ENCODE results near the gene ABLIM2. TPM values are rescaled to one million over a fixed set of nuclear protein-coding genes. Genes with fewer than 3 reads are reported as not detected.
A peak's percentile ranks its signal among the peaks of the same experiment; 100 is the strongest.

Gene ABLIM2
- total and polyA plus RNA-seq, 2 of the 4 experiments (the other 2 are of a cell fraction), result under 0.01 to 0.10 TPM

DNA sequence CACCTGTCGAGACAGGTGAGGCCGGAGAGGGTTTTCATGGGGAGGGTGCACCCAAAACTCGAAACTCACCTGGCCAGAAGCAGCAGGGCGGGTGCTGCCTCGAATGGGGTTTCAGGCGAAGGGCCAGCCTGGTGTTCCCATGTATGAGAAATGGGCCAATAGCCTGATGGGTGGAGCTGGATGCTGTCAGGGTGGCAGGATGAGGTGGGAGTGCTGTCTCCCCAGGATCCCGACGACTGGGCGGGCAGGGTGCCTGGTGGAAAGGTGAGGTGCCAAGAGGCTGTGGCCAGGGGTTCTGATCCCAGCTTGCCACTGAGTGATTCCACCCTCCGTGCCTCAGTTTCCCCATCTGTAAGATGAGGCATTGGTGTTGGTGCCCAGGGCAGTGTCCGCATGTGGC is 23.7 kb upstream of the ABLIM2 start:
- in situ Hi-C loops (cut with MboI; ENCODE audit: low sequenced_read_pairs), result no loop called here
- Histone ChIP-seq H2BK5ac (ENCODE audit: low read depth, low read length, poor library complexity, severe bottlenecking) (no peak overlapping the region), H3K9ac (ENCODE audit: low read depth, low read length) (no peak overlapping the region), H4K20me1 (ENCODE audit: insufficient read depth, low read length) (no peaks in the 10 kb centered on the region), H3K23ac (ENCODE audit: low read depth, low read length) (no peak overlapping the region), H3K18ac (ENCODE audit: low read depth, low read length) (no peak overlapping the region), H3K9me1 (ENCODE audit: insufficient read depth, low read length) (peaks cover 16% of the 10 kb centered on the region), H3K36me3 (ENCODE audit: control insufficient read depth, insufficient read depth, low read length) (no peaks in the 10 kb centered on the region), H4K5ac (ENCODE audit: low read depth, low read length) (no peak overlapping the region), H3K27me3 (ENCODE audit: control insufficient read depth, insufficient read depth, low read length) (peaks cover 13% of the 10 kb centered on the region; the same call in 1 of the 2 replicates), H3K4ac (ENCODE audit: low read depth, low read length) (0 out of 2 replicates have a peak overlapping the region, but pooled peaks have one; percentile 90), H3K4me1 (ENCODE audit: control insufficient read depth, insufficient read depth, low read length) (peaks cover 9% of the 10 kb centered on the region), H2BK15ac (ENCODE audit: low read depth, low read length) (0 out of 3 replicates have a peak overlapping the region, but pooled peaks have one; percentile 12), H2BK20ac (ENCODE audit: low read depth, low read length) (no peak overlapping the region), H2AK9ac (replicated peaks; ENCODE audit: low read depth, low read length, poor library complexity) (peak overlapping the region; percentile 81), H4K91ac (ENCODE audit: insufficient read depth, low read depth, low read length) (no peak overlapping the region), H3K14ac (replicated peaks; ENCODE audit: low read depth, low read length) (no peak overlapping the region), H4K8ac (ENCODE audit: low read depth in 2 of 2, low read length in 2 of 2) (no peak overlapping the region), H3K9me3 (ENCODE audit: control insufficient read depth, insufficient read depth, low read length) (no peaks in the 10 kb centered on the region), H3K27ac (ENCODE audit: insufficient read depth, low read length) (no peak overlapping the region), H3K4me3 (ENCODE audit: insufficient read depth, low read depth, low read length) (no peak overlapping the region), H2AK5ac (ENCODE audit: low read depth, low read length) (peak overlapping the region; percentile 65), H2AFZ (replicated peaks; ENCODE audit: low read length, poor library complexity) (no peak overlapping the region), H3K56ac (ENCODE audit: extremely low read depth, insufficient read depth, low read length) (no peak overlapping the region), H3K4me2 (ENCODE audit: low read depth, low read length) (no peak overlapping the region), H3K79me1 (ENCODE audit: low read depth in 1 of 2, low read length in 2 of 2) (no peaks in the 10 kb centered on the region), H2BK120ac (ENCODE audit: low read depth, low read length) (no peak overlapping the region)
- WGBS, 2 experiments (ENCODE audit: extremely low coverage in 2 of 2, insufficient read length in 1 of 2), result 93% methylated on average over 7 of the region's 11 CpGs; no CpG with 5 or more reads in 1 of the 2 experiments
- ChIA-PET CTCF (no interaction called here), POLR2A (ENCODE audit: unreplicated experiment) (no interaction called here)
- dilution Hi-C loops (cut with HindIII; ENCODE audit: low sequenced_read_pairs, unreplicated experiment), result no loop called here
- ATAC-seq (ENCODE audit: low read depth) (no peak), DNase-seq (no peak)
- no peak for TF ChIP-seq CEBPB (IDR thresholded peaks at IDR 0.05; ENCODE audit: low read depth, low read length)
- no peak for TF ChIP-seq SMC3 (IDR thresholded peaks at IDR 0.05; ENCODE audit: low read depth, low read length)
- no peak for TF ChIP-seq RFX5 (IDR thresholded peaks at IDR 0.05; ENCODE audit: low read depth, low read length)
- no peak for TF ChIP-seq RAD21 (IDR thresholded peaks at IDR 0.05; ENCODE audit: low read length)
- TF ChIP-seq, protein P1, sequence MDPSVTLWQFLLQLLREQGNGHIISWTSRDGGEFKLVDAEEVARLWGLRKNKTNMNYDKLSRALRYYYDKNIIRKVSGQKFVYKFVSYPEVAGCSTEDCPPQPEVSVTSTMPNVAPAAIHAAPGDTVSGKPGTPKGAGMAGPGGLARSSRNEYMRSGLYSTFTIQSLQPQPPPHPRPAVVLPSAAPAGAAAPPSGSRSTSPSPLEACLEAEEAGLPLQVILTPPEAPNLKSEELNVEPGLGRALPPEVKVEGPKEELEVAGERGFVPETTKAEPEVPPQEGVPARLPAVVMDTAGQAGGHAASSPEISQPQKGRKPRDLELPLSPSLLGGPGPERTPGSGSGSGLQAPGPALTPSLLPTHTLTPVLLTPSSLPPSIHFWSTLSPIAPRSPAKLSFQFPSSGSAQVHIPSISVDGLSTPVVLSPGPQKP (IDR thresholded peaks at IDR 0.05; ENCODE audit: borderline replicate concordance, low read depth, low read length), result no peak
- TF ChIP-seq, protein P2, sequence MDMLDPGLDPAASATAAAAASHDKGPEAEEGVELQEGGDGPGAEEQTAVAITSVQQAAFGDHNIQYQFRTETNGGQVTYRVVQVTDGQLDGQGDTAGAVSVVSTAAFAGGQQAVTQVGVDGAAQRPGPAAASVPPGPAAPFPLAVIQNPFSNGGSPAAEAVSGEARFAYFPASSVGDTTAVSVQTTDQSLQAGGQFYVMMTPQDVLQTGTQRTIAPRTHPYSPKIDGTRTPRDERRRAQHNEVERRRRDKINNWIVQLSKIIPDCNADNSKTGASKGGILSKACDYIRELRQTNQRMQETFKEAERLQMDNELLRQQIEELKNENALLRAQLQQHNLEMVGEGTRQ (IDR thresholded peaks at IDR 0.05; ENCODE audit: low read depth, low read length), result no peak
- no TSS peak for BruUV-seq (replicated peaks)
- intact Hi-C loops (cut with micrococcal nuclease), result no loop called here
